ENCODE results near the gene PSMD3. TPM values are rescaled to one million over a fixed set of nuclear protein-coding genes. Genes with fewer than 3 reads are reported as not detected.

PSMD3 gene
- polyA plus RNA-seq, 1 donor (not counting 4 experiments of a cell fraction or from before 2014, with no cell fraction given) = 108 TPM

DNA sequence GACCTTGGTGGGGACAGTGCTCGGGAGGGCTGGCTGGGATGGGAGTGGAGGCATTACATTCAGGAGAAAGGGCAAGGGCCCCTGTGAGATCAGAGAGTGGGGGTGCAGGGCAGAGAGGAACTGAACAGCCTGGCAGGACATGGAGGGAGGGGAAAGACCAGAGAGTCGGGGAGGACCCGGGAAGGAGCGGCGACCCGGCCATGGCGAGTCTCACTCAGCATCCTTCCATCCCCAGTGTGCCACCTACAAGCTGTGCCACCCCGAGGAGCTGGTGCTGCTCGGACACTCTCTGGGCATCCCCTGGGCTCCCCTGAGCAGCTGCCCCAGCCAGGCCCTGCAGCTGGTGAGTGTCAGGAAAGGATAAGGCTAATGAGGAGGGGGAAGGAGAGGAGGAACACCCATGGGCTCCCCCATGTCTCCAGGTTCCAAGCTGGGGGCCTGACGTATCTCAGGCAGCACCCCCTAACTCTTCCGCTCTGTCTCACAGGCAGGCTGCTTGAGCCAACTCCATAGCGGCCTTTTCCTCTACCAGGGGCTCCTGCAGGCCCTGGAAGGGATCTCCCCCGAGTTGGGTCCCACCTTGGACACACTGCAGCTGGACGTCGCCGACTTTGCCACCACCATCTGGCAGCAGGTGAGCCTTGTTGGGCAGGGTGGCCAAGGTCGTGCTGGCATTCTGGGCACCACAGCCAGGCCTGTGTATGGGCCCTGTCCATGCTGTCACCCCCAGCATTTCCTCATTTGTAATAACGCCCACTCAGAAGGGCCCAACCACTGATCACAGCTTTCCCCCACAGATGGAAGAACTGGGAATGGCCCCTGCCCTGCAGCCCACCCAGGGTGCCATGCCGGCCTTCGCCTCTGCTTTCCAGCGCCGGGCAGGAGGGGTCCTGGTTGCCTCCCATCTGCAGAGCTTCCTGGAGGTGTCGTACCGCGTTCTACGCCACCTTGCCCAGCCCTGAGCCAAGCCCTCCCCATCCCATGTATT, 35.7 kb downstream of the PSMD3 start:
- Histone ChIP-seq H3K27ac (ENCODE audit: control insufficient read depth, insufficient read depth, low read length) (no peak overlapping the region), H3K4me2 (ENCODE audit: control insufficient read depth, extremely low read depth, insufficient read depth, low read depth, low read length) (no peak overlapping the region), H2AFZ (ENCODE audit: control insufficient read depth, low read length) (no peak overlapping the region), H3K4me3 (ENCODE audit: control insufficient read depth in 2 of 3, extremely low read depth in 1 of 3, insufficient read depth in 2 of 3, low read depth in 1 of 3, low read length in 3 of 3) (no peak overlapping the region), H4K20me1 (ENCODE audit: control insufficient read depth, extremely low read depth, insufficient read depth, low read length) (no peaks in the 10 kb centered on the region), H3K4me1 (ENCODE audit: control insufficient read depth, extremely low read depth, insufficient read depth, low read length) (peaks cover 37% of the 10 kb centered on the region), H3K9me3 (ENCODE audit: control insufficient read depth, low read depth, low read length) (no peaks in the 10 kb centered on the region), H3K36me3 (ENCODE audit: control insufficient read depth in 2 of 2, extremely low read depth in 1 of 2, insufficient read depth in 2 of 2, low read length in 2 of 2) (peaks cover 1 to 10% of the 10 kb centered on the region in 2 experiments), H3K79me2 (ENCODE audit: control insufficient read depth, insufficient read depth, low read length) (peaks cover 2% of the 10 kb centered on the region), H3K27me3 (ENCODE audit: control insufficient read depth, extremely low read depth, insufficient read depth, low read length) (no peaks in the 10 kb centered on the region), H3K9ac (ENCODE audit: control insufficient read depth, extremely low read depth, insufficient read depth, low read length) (no peak overlapping the region), H3K9me1 (ENCODE audit: control insufficient read depth, extremely low read depth, insufficient read depth, low read length) (no peaks in the 10 kb centered on the region)
- FAIRE-seq (no peak), DNase-seq (ENCODE audit: low read depth, low spot score) (no peak)
- TF ChIP-seq, protein P1, sequence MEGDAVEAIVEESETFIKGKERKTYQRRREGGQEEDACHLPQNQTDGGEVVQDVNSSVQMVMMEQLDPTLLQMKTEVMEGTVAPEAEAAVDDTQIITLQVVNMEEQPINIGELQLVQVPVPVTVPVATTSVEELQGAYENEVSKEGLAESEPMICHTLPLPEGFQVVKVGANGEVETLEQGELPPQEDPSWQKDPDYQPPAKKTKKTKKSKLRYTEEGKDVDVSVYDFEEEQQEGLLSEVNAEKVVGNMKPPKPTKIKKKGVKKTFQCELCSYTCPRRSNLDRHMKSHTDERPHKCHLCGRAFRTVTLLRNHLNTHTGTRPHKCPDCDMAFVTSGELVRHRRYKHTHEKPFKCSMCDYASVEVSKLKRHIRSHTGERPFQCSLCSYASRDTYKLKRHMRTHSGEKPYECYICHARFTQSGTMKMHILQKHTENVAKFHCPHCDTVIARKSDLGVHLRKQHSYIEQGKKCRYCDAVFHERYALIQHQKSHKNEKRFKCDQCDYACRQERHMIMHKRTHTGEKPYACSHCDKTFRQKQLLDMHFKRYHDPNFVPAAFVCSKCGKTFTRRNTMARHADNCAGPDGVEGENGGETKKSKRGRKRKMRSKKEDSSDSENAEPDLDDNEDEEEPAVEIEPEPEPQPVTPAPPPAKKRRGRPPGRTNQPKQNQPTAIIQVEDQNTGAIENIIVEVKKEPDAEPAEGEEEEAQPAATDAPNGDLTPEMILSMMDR (optimal IDR thresholded peaks at IDR 0.05 in 1 of 3, IDR thresholded peaks at IDR 0.05 in 1 of 3, conservative IDR thresholded peaks at IDR 0.05 in 1 of 3; ENCODE audit: extremely low read depth in 1 of 3, insufficient read depth in 2 of 3, low read length in 3 of 3) = no peak
- TF ChIP-seq EZH2 (IDR thresholded peaks at IDR 0.05; ENCODE audit: low read length) = no peak
- dilution Hi-C loops (cut with MboI; ENCODE audit: extremely low pct_ligation_motif_present, low sequenced_read_pairs) = no loop called here

DNA sequence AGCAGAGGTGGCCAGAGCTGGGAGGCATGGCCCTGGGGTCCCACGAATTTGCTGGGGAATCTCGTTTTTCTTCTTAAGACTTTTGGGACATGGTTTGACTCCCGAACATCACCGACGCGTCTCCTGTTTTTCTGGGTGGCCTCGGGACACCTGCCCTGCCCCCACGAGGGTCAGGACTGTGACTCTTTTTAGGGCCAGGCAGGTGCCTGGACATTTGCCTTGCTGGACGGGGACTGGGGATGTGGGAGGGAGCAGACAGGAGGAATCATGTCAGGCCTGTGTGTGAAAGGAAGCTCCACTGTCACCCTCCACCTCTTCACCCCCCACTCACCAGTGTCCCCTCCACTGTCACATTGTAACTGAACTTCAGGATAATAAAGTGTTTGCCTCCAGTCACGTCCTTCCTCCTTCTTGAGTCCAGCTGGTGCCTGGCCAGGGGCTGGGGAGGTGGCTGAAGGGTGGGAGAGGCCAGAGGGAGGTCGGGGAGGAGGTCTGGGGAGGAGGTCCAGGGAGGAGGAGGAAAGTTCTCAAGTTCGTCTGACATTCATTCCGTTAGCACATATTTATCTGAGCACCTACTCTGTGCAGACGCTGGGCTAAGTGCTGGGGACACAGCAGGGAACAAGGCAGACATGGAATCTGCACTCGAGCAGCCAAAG, 36.9 kb downstream of the PSMD3 start:
- H3K9me3 ChIP-seq (ENCODE audit: control insufficient read depth, low read depth, low read length) = no peaks in the 10 kb centered on the region
- no peaks in the 10 kb centered on the region for H4K20me1 ChIP-seq (ENCODE audit: control insufficient read depth, extremely low read depth, insufficient read depth, low read length)
- H3K36me3 ChIP-seq (ENCODE audit: control insufficient read depth in 2 of 2, extremely low read depth in 1 of 2, insufficient read depth in 2 of 2, low read length in 2 of 2) = peaks cover 1 to 17% of the 10 kb centered on the region in 2 experiments
- H3K9ac ChIP-seq (ENCODE audit: control insufficient read depth, extremely low read depth, insufficient read depth, low read length) = no peak overlapping the region
- no peak overlapping the region for H3K4me2 ChIP-seq (ENCODE audit: control insufficient read depth, extremely low read depth, insufficient read depth, low read depth, low read length)
- peaks cover 50% of the 10 kb centered on the region for H3K4me1 ChIP-seq (ENCODE audit: control insufficient read depth, extremely low read depth, insufficient read depth, low read length)
- no peak overlapping the region for H3K4me3 ChIP-seq (ENCODE audit: control insufficient read depth in 2 of 3, extremely low read depth in 1 of 3, insufficient read depth in 2 of 3, low read depth in 1 of 3, low read length in 3 of 3)
- H3K79me2 ChIP-seq (ENCODE audit: control insufficient read depth, insufficient read depth, low read length) = peaks cover 2% of the 10 kb centered on the region
- no peaks in the 10 kb centered on the region for H3K27me3 ChIP-seq (ENCODE audit: control insufficient read depth, extremely low read depth, insufficient read depth, low read length)
- no peak overlapping the region for H2AFZ ChIP-seq (ENCODE audit: control insufficient read depth, low read length)
- TF ChIP-seq, protein P1 (optimal IDR thresholded peaks at IDR 0.05 in 1 of 3, IDR thresholded peaks at IDR 0.05 in 1 of 3, conservative IDR thresholded peaks at IDR 0.05 in 1 of 3; ENCODE audit: extremely low read depth in 1 of 3, insufficient read depth in 2 of 3, low read length in 3 of 3) = no peak
- no peak for TF ChIP-seq EZH2 (IDR thresholded peaks at IDR 0.05; ENCODE audit: low read length)
- no peak overlapping the region for H3K27ac ChIP-seq (ENCODE audit: control insufficient read depth, insufficient read depth, low read length)
- dilution Hi-C loops (cut with MboI; ENCODE audit: extremely low pct_ligation_motif_present, low sequenced_read_pairs) = no loop called here
- DNase-seq (ENCODE audit: low read depth, low spot score) (no peak), FAIRE-seq (no peak)
- no peaks in the 10 kb centered on the region for H3K9me1 ChIP-seq (ENCODE audit: control insufficient read depth, extremely low read depth, insufficient read depth, low read length)
